Measurements from ENCODE around the gene DDC.

DDC gene

DNA sequence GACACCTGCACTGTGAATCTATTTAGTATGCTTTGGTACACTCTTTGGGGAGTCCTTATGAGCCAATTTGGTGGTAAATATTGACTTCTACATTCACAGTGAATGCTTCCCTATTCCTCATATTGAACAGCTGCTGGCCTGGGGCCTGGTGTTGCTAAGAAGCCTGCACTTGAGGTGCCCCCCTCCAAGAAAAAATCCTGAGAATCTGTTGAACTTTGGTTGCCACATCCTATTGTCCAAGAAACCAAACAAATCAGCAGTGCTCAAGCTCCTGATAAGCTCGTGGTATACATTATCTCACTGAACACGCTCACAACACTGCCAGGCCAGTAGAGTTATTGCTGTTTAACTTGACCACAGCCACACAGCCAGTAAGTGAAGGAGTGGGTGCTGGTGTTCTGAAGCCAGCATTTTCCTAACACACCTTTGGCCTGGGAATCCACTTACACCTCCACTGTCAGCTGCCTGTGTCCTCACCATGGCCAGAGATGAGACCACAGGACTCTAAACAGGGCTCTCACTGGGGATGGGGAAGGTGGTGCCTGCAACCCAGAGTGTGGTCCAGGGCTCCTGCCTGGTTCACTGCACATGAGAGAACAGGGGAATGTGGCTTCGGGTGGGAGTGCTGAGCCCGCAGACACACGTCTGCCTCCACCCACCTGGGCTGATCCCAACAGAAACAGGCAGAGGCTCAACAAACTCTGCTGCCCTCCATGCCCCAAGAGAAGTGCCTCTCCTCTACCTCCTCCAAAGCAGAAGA, 6.7 kb downstream of the DDC start:
- H3K27ac ChIP-seq (ENCODE audit: low read depth, low read length): no peak overlapping the region
- H4K20me1 ChIP-seq (ENCODE audit: control insufficient read depth, insufficient read depth, low read depth, low read length): no peaks in the 10 kb centered on the region
- H3F3A ChIP-seq (ENCODE audit: control insufficient read depth, insufficient read depth): no peaks in the 10 kb centered on the region
- H3K9me2 ChIP-seq (replicated peaks; ENCODE audit: control insufficient read depth, low read length): no peaks in the 10 kb centered on the region
- H3K36me3 ChIP-seq (ENCODE audit: control insufficient read depth, low read length): no peaks in the 10 kb centered on the region
- H3K9me3 ChIP-seq (ENCODE audit: control insufficient read depth, insufficient read depth, low read length): no peaks in the 10 kb centered on the region
- TF ChIP-seq EZH2phosphoT487 (IDR thresholded peaks at IDR 0.05; ENCODE audit: borderline replicate concordance, low read length): no peak
- TF ChIP-seq, protein P1, sequence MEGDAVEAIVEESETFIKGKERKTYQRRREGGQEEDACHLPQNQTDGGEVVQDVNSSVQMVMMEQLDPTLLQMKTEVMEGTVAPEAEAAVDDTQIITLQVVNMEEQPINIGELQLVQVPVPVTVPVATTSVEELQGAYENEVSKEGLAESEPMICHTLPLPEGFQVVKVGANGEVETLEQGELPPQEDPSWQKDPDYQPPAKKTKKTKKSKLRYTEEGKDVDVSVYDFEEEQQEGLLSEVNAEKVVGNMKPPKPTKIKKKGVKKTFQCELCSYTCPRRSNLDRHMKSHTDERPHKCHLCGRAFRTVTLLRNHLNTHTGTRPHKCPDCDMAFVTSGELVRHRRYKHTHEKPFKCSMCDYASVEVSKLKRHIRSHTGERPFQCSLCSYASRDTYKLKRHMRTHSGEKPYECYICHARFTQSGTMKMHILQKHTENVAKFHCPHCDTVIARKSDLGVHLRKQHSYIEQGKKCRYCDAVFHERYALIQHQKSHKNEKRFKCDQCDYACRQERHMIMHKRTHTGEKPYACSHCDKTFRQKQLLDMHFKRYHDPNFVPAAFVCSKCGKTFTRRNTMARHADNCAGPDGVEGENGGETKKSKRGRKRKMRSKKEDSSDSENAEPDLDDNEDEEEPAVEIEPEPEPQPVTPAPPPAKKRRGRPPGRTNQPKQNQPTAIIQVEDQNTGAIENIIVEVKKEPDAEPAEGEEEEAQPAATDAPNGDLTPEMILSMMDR (IDR thresholded peaks at IDR 0.05; ENCODE audit: low read depth, low read length, poor library complexity, severe bottlenecking): no peak
- 0 out of 2 replicates have a peak, but pooled peaks cover 5% of the 10 kb centered on the region for H3K27me3 ChIP-seq (ENCODE audit: control insufficient read depth, low read length)
- H3K4me3 ChIP-seq (ENCODE audit: low read length): no peak overlapping the region
- H3K4me1 ChIP-seq (ENCODE audit: control insufficient read depth, low read length): no peaks in the 10 kb centered on the region
- H3K79me2 ChIP-seq (ENCODE audit: control insufficient read depth, low read length): no peaks in the 10 kb centered on the region
- no peak overlapping the region for H3K4me2 ChIP-seq (ENCODE audit: low read length)

DNA sequence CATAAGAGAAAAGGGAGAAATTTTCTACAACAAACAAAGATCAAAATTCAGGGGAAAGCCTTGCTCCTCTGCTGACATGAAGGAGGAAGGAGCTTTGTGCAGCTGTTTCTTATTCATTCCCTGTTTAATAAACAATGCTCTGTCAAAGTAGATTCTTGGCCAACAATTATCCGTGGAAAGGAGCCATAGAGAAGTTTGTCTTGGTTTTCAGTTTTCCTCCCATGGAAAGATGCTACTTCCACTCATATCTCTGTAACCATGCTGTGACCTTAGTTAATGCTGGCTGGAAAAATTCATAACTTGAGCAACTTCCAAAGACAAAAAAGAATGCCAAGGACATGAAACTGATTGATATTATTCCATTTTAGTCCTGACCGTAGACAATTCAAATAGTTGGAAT, 8.1 kb downstream of the DDC start:
- Histone ChIP-seq H3K36me3 (ENCODE audit: control insufficient read depth, low read length) (no peaks in the 10 kb centered on the region), H4K20me1 (ENCODE audit: control insufficient read depth, insufficient read depth, low read depth, low read length) (no peaks in the 10 kb centered on the region), H3K79me2 (ENCODE audit: control insufficient read depth, low read length) (no peaks in the 10 kb centered on the region), H3K9me3 (ENCODE audit: control insufficient read depth, insufficient read depth, low read length) (no peaks in the 10 kb centered on the region), H3K4me3 (ENCODE audit: low read length) (no peak overlapping the region), H3F3A (ENCODE audit: control insufficient read depth, insufficient read depth) (no peaks in the 10 kb centered on the region), H3K27me3 (ENCODE audit: control insufficient read depth, low read length) (0 out of 2 replicates have a peak, but pooled peaks cover 5% of the 10 kb centered on the region), H3K4me1 (ENCODE audit: control insufficient read depth, low read length) (no peaks in the 10 kb centered on the region), H3K4me2 (ENCODE audit: low read length) (no peak overlapping the region), H3K27ac (ENCODE audit: low read depth, low read length) (no peak overlapping the region), H3K9me2 (replicated peaks; ENCODE audit: control insufficient read depth, low read length) (no peaks in the 10 kb centered on the region)
- TF ChIP-seq, protein P1 (IDR thresholded peaks at IDR 0.05; ENCODE audit: low read depth, low read length, poor library complexity, severe bottlenecking): no peak
- TF ChIP-seq EZH2phosphoT487 (IDR thresholded peaks at IDR 0.05; ENCODE audit: borderline replicate concordance, low read length): no peak

DNA sequence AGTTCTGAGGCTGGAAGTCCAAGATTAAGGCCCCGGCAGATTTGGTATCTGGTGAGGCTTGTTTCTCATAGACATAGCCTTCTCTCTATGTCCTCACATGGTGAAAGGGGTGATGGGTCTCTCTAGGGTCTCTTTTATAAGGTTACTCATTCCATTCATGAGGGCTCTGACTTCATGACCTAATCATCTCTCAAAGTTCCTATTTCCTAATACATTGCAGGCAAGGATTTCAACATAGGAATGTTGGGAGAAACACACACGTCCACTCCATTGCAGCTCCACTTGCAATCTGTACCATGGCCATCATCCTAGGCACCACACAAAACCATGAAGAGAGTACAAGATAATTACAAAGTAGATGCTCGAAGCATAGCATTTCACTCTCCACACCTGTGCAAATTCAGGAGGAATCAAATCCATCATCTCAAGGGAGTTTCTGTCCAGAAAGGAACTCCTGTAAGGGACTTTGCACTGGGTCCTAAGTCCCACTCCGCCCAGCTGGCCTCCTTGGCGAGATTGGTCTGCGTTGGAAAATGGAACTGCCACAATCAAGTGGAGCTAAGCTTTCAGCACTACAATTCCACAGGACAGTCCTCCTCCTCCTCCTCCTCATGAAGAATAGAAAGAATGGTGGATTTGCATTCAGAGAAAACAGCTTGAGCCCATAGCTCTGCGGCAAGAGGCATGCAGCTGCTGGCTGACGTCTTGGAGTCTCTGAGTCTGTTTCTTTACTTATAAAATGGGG, 8.8 kb downstream of the DDC start:
- H3K4me3 ChIP-seq (ENCODE audit: low read length): no peak overlapping the region

More for the DNA sequence above, 8.8 kb downstream of the DDC start:
- Histone ChIP-seq H3K27ac (ENCODE audit: low read depth, low read length) (no peak overlapping the region), H3K9me3 (ENCODE audit: control insufficient read depth, insufficient read depth, low read length) (no peaks in the 10 kb centered on the region), H3F3A (ENCODE audit: control insufficient read depth, insufficient read depth) (no peaks in the 10 kb centered on the region), H3K4me2 (ENCODE audit: low read length) (no peak overlapping the region), H3K4me1 (ENCODE audit: control insufficient read depth, low read length) (no peaks in the 10 kb centered on the region), H3K9me2 (replicated peaks; ENCODE audit: control insufficient read depth, low read length) (no peaks in the 10 kb centered on the region), H3K27me3 (ENCODE audit: control insufficient read depth, low read length) (0 out of 2 replicates have a peak, but pooled peaks cover 5% of the 10 kb centered on the region), H3K79me2 (ENCODE audit: control insufficient read depth, low read length) (no peaks in the 10 kb centered on the region), H3K36me3 (ENCODE audit: control insufficient read depth, low read length) (no peaks in the 10 kb centered on the region), H4K20me1 (ENCODE audit: control insufficient read depth, insufficient read depth, low read depth, low read length) (no peaks in the 10 kb centered on the region)
- TF ChIP-seq, protein P1 (IDR thresholded peaks at IDR 0.05; ENCODE audit: low read depth, low read length, poor library complexity, severe bottlenecking): no peak
- no peak for TF ChIP-seq EZH2phosphoT487 (IDR thresholded peaks at IDR 0.05; ENCODE audit: borderline replicate concordance, low read length)
